GM12878 (cell line): ENCODE data around the gene TMEM86B. TPM values are rescaled to one million over a fixed set of nuclear protein-coding genes. Genes with fewer than 3 reads are reported as not detected.
A peak's percentile ranks its signal among the peaks of the same experiment; 100 is the strongest.

Experiments used
- ASH2L ChIP-seq: fragments of 300-600, 200-600 bp; sonication (generic); IDR thresholded peaks from 2 replicates; pipeline ENCODE4 v1.6.1; 2017; ENCODE audit warnings: low read depth, mild to moderate bottlenecking, borderline replicate concordance
- BHLHE40 ChIP-seq, 2 experiments: fragments of 450-650 bp in 1 of 2; IDR thresholded peaks; 2 replicates each; pipeline ENCODE4 v1.6.1; 2011 to 2017; ENCODE audit warnings: low read depth in 2 of 2, borderline replicate concordance in 1 of 2, improper control_type of control experiment in 1 of 2, low read length in 1 of 2, mild to moderate bottlenecking in 1 of 2
- DPF2 ChIP-seq: fragments of 450-650 bp; IDR thresholded peaks from 2 replicates; pipeline ENCODE4 v1.6.1; 2017; ENCODE audit warnings: mild to moderate bottlenecking
- EP300 ChIP-seq, 2 experiments: fragments of 150-350 bp in 1 of 2; IDR thresholded peaks; 2 replicates each; pipeline ENCODE4 v1.6.1; 2011 to 2012; ENCODE audit warnings: low read depth in 2 of 2, low read length in 2 of 2, borderline replicate concordance in 1 of 2, improper control_type of control experiment in 1 of 2, inconsistent platforms in 1 of 2; ENCODE audit not compliant: control insufficient read depth in 1 of 2
- IKZF2 ChIP-seq, 2 experiments: fragments of 450-650 bp; IDR thresholded peaks; 2 replicates each; pipeline ENCODE4 v1.6.1; 2017; ENCODE audit warnings: mild to moderate bottlenecking in 2 of 2, moderate library complexity in 2 of 2
- JUNB ChIP-seq: IDR thresholded peaks from 2 replicates; pipeline ENCODE4 v1.6.1; 2016; ENCODE audit warnings: antibody characterized with exemption, mild to moderate bottlenecking
- MXI1 ChIP-seq: fragments of 150-350 bp; IDR thresholded peaks from 2 replicates; pipeline ENCODE4 v1.6.1; 2011; ENCODE audit warnings: low read depth, mild to moderate bottlenecking, inconsistent platforms, low read length, improper control_type of control experiment
- NFYB ChIP-seq: IDR thresholded peaks from 2 replicates; pipeline ENCODE4 v1.6.1; 2011; ENCODE audit warnings: low read depth, mild to moderate bottlenecking, low read length, improper control_type of control experiment, moderate library complexity; ENCODE audit not compliant: insufficient read depth
- PML ChIP-seq: IDR thresholded peaks from 2 replicates; pipeline ENCODE4 v1.6.1; 2012; ENCODE audit warnings: low read length, inconsistent platforms
- POLR2AphosphoS2 ChIP-seq: IDR thresholded peaks from 2 replicates; pipeline ENCODE4 v1.6.1; 2011; ENCODE audit warnings: low read depth, mild to moderate bottlenecking, low read length, improper control_type of control experiment, moderate library complexity
- STAT1 ChIP-seq: fragments of 450-650 bp; conservative IDR thresholded peaks from 2 replicates; pipeline ENCODE4 v1.6.1; 2014; ENCODE audit warnings: antibody characterized with exemption, mild to moderate bottlenecking
- TARDBP ChIP-seq: IDR thresholded peaks from 2 replicates; pipeline ENCODE4 v1.6.1; 2016; ENCODE audit warnings: borderline replicate concordance
- polyA plus RNA-seq, 11 experiments: library from polyadenylated mRNA; depleted of rRNA in 4 of 11; unstranded in 6 of 11; stranded (reverse) in 5 of 11; fragments of >200 nt; fragmentation: Nextera tagmentation in 4 of 11; fragmentation: Illumina TruSeq in 1 of 11; extraction: Ambion mirVana in 4 of 11; extraction: Trizol in 1 of 11; gene quantifications; 1 replicate in 1 of 11; 2 replicates in 10 of 11; pipeline versions ENCODE4 v1.2.1 to v1.2.3, GENCODE V29; 2011 to 2016; ENCODE audit warnings: inconsistent platforms in 2 of 11, missing spikeins in 2 of 11, low read depth in 1 of 11
- total RNA-seq, 4 experiments: library from RNA; depleted of rRNA in 3 of 4; stranded (reverse); fragments of >200 nt in 3 of 4; fragmentation: Illumina TruSeq in 1 of 4; extraction: Trizol in 1 of 4; gene quantifications; 2 replicates each; pipeline versions ENCODE4 v1.2.1 to v1.2.3, GENCODE V29; 2013 to 2021
- TF ChIP-seq, protein P1 (sequence below): IDR thresholded peaks from 2 replicates; pipeline ENCODE4 v1.6.1; 2012; ENCODE audit warnings: mild to moderate bottlenecking, low read depth, low read length
- TF ChIP-seq, protein P2 (sequence below): fragments of 450-650 bp; IDR thresholded peaks from 2 replicates; pipeline ENCODE4 v1.6.1; 2016; ENCODE audit warnings: mild to moderate bottlenecking, moderate library complexity, borderline replicate concordance
- TF ChIP-seq, protein P3 (sequence below): IDR thresholded peaks from 2 replicates; pipeline ENCODE4 v1.6.1; 2012; ENCODE audit warnings: low read depth, low read length, improper control_type of control experiment
- TF ChIP-seq, protein P4 (sequence below): fragments of 450-650 bp; formaldehyde crosslinking; IDR thresholded peaks from 2 replicates; pipeline ENCODE4 v1.4.0; 2020; ENCODE audit warnings: mild to moderate bottlenecking, moderate library complexity

The TMEM86B gene
- total and polyA plus RNA-seq, 10 of the 15 experiments (the other 5 are each of a cell fraction or from before 2014, with no cell fraction given) = 0.26 to 10.6 (median 1.8) TPM

DNA sequence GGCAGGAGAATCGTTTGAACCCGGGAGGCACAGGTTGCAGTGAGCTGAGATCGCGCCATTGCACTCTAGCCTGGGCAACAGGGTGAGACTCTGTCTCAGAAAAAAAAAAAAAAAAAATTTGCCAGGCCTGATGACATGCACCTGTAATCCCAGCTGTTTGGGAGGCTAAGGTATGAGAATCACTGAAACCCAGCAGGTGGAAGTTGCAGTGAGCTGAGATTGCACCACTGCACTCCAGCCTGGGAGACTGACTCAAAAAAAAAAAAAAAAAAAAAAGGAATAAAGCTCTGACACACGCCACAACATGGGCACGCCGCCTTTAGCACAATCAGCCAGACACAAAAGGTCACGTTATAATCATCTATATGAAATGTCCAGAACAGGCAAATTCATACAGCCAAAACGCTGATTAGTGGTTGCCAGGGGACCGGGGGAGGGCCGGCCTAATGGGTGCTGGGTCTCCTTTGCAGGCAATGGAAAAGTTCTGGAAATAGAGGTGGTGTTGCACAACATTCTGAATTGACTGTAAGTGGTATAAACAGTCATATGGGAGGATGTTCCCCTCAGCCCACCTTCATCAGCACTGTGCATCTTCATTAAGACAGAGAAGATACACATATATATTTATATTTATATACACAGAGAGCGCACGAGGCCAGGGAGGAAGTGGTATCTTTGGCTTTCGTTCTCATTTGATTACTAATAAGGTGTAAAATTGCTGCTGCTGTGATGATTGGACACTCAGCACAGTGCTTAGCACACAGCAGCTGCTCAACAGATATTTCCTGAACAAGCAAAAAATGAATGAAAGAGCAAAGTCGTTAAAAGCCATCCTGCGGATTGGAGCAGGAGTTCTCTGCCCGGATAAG is 47.5 kb upstream of the TMEM86B start (continued):
- TF ChIP-seq, protein P1, sequence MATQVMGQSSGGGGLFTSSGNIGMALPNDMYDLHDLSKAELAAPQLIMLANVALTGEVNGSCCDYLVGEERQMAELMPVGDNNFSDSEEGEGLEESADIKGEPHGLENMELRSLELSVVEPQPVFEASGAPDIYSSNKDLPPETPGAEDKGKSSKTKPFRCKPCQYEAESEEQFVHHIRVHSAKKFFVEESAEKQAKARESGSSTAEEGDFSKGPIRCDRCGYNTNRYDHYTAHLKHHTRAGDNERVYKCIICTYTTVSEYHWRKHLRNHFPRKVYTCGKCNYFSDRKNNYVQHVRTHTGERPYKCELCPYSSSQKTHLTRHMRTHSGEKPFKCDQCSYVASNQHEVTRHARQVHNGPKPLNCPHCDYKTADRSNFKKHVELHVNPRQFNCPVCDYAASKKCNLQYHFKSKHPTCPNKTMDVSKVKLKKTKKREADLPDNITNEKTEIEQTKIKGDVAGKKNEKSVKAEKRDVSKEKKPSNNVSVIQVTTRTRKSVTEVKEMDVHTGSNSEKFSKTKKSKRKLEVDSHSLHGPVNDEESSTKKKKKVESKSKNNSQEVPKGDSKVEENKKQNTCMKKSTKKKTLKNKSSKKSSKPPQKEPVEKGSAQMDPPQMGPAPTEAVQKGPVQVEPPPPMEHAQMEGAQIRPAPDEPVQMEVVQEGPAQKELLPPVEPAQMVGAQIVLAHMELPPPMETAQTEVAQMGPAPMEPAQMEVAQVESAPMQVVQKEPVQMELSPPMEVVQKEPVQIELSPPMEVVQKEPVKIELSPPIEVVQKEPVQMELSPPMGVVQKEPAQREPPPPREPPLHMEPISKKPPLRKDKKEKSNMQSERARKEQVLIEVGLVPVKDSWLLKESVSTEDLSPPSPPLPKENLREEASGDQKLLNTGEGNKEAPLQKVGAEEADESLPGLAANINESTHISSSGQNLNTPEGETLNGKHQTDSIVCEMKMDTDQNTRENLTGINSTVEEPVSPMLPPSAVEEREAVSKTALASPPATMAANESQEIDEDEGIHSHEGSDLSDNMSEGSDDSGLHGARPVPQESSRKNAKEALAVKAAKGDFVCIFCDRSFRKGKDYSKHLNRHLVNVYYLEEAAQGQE = no peak
- no peak for TF ChIP-seq STAT1
- TF ChIP-seq TARDBP = no peak
- TF ChIP-seq, protein P2, sequence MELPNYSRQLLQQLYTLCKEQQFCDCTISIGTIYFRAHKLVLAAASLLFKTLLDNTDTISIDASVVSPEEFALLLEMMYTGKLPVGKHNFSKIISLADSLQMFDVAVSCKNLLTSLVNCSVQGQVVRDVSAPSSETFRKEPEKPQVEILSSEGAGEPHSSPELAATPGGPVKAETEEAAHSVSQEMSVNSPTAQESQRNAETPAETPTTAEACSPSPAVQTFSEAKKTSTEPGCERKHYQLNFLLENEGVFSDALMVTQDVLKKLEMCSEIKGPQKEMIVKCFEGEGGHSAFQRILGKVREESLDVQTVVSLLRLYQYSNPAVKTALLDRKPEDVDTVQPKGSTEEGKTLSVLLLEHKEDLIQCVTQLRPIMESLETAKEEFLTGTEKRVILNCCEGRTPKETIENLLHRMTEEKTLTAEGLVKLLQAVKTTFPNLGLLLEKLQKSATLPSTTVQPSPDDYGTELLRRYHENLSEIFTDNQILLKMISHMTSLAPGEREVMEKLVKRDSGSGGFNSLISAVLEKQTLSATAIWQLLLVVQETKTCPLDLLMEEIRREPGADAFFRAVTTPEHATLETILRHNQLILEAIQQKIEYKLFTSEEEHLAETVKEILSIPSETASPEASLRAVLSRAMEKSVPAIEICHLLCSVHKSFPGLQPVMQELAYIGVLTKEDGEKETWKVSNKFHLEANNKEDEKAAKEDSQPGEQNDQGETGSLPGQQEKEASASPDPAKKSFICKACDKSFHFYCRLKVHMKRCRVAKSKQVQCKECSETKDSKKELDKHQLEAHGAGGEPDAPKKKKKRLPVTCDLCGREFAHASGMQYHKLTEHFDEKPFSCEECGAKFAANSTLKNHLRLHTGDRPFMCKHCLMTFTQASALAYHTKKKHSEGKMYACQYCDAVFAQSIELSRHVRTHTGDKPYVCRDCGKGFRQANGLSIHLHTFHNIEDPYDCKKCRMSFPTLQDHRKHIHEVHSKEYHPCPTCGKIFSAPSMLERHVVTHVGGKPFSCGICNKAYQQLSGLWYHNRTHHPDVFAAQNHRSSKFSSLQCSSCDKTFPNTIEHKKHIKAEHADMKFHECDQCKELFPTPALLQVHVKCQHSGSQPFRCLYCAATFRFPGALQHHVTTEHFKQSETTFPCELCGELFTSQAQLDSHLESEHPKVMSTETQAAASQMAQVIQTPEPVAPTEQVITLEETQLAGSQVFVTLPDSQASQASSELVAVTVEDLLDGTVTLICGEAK = no peak
- no peak for TF ChIP-seq JUNB
- no peak for TF ChIP-seq IKZF2 (IDR thresholded peaks at IDR 0.05)
- TF ChIP-seq BHLHE40 (IDR thresholded peaks at IDR 0.05; ENCODE audit: borderline replicate concordance in 1 of 2, low read depth in 2 of 2, low read length in 1 of 2) = 0 out of 4 replicates have a peak, but pooled peaks of 1 of the 2 experiments have one; percentile 33
- TF ChIP-seq, protein P3, sequence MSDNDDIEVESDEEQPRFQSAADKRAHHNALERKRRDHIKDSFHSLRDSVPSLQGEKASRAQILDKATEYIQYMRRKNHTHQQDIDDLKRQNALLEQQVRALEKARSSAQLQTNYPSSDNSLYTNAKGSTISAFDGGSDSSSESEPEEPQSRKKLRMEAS = peak; percentile 22; the same call in 1 of the 2 replicates
- TF ChIP-seq POLR2AphosphoS2 = no peak
- TF ChIP-seq NFYB = peak; percentile 67; the same call in 1 of the 2 replicates
- TF ChIP-seq, protein P4, sequence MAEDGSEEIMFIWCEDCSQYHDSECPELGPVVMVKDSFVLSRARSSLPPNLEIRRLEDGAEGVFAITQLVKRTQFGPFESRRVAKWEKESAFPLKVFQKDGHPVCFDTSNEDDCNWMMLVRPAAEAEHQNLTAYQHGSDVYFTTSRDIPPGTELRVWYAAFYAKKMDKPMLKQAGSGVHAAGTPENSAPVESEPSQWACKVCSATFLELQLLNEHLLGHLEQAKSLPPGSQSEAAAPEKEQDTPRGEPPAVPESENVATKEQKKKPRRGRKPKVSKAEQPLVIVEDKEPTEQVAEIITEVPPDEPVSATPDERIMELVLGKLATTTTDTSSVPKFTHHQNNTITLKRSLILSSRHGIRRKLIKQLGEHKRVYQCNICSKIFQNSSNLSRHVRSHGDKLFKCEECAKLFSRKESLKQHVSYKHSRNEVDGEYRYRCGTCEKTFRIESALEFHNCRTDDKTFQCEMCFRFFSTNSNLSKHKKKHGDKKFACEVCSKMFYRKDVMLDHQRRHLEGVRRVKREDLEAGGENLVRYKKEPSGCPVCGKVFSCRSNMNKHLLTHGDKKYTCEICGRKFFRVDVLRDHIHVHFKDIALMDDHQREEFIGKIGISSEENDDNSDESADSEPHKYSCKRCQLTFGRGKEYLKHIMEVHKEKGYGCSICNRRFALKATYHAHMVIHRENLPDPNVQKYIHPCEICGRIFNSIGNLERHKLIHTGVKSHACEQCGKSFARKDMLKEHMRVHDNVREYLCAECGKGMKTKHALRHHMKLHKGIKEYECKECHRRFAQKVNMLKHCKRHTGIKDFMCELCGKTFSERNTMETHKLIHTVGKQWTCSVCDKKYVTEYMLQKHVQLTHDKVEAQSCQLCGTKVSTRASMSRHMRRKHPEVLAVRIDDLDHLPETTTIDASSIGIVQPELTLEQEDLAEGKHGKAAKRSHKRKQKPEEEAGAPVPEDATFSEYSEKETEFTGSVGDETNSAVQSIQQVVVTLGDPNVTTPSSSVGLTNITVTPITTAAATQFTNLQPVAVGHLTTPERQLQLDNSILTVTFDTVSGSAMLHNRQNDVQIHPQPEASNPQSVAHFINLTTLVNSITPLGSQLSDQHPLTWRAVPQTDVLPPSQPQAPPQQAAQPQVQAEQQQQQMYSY (CRISPR knock-in tag) = no peak
- TF ChIP-seq PML = no peak
- 0 out of 4 replicates have a peak, but pooled peaks of 1 of the 2 experiments have one; percentile 6 for TF ChIP-seq EP300 (IDR thresholded peaks at IDR 0.05; ENCODE audit: borderline replicate concordance in 1 of 2, control insufficient read depth in 1 of 2, low read depth in 2 of 2, low read length in 2 of 2)
- TF ChIP-seq MXI1 = peak; percentile 36; the same call in 1 of the 2 replicates
- TF ChIP-seq DPF2 = no peak; the same call in 1 of the 2 replicates
- no peak for TF ChIP-seq ASH2L
